BLaER1 treated with 17β-estradiol and CSF1 and Interleukin-3, amounts not matched to agents 10 nM and 100 nM (cell line): Measurements from ENCODE around the gene FRG2B.
A peak's percentile ranks its signal among the peaks of the same experiment; 100 is the strongest.
"Not testable (repeated sequence)": the region's sequence is repeated elsewhere in the genome, so short reads cannot be mapped to it uniquely, and the experiment has no call there.

Experiments
- H3K27ac ChIP-seq, 11 experiments: shearing (Covaris generic); formaldehyde crosslinking; 2 replicates each; pipeline ENCODE4 v1.8.1; 2022
- H3K27me3 ChIP-seq, 11 experiments: shearing (Covaris generic); formaldehyde crosslinking; 2 replicates each; pipeline ENCODE4 v1.8.1; 2022
- H3K36me3 ChIP-seq, 11 experiments: shearing (Covaris generic); formaldehyde crosslinking; 2 replicates each; pipeline ENCODE4 v1.8.1; 2022
- H3K4me1 ChIP-seq, 10 experiments: shearing (Covaris generic); formaldehyde crosslinking; 2 replicates each; pipeline ENCODE4 v1.8.1; 2022
- H3K4me2 ChIP-seq, 11 experiments: shearing (Covaris generic); formaldehyde crosslinking; 2 replicates each; pipeline ENCODE4 v1.8.1; 2022
- H3K4me3 ChIP-seq, 10 experiments: shearing (Covaris generic); formaldehyde crosslinking; 2 replicates each; pipeline ENCODE4 v1.8.1; 2022
- H3K9ac ChIP-seq, 11 experiments: shearing (Covaris generic); formaldehyde crosslinking; 2 replicates each; pipeline ENCODE4 v1.8.1; 2022
- H3K9me3 ChIP-seq, 11 experiments: shearing (Covaris generic); formaldehyde crosslinking; replicated peaks in 1 of 11; 2 replicates each; pipeline ENCODE4 v1.8.1; 2022
- H4K20me1 ChIP-seq, 11 experiments: shearing (Covaris generic); formaldehyde crosslinking; 2 replicates each; pipeline ENCODE4 v1.8.1; 2022
- Cebpa-rat ChIP-seq, 11 experiments: shearing (Covaris generic); IDR thresholded peaks; 2 replicates each; pipeline ENCODE4 v1.8.1; 2022

The FRG2B gene

DNA sequence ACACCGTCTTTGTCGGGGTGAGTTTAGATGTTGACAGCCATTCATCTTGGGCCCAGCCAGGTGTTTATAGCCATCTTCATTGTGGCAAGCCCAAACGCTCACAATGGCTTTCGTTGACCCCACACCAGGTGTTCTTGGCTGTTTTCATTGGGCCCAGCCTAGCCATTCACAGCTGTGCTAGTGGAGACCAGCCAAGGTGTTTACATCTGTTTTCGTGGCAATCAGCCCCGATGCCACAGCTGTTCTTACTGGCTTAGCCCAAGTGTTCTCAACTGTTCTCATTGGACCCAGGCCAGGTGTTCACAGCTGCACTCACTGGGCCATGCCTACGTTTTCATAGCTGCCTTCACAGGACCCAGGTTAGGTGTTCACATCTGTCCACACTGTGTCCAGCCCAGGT lies 7.7 kb downstream of the FRG2B start:
- TF ChIP-seq Cebpa-rat (IDR thresholded peaks at IDR 0.05): no peak
- no peak overlapping the region for H3K9ac ChIP-seq
- peaks cover 6 to 38% (median 15%) of the 10 kb centered on the region in 11 experiments; a peak in 16 of 22 replicates for H3K9me3 ChIP-seq
- H4K20me1 ChIP-seq: no peaks in the 10 kb centered on the region
- H3K4me2 ChIP-seq: no peak overlapping the region; a peak in 1 of 22 replicates
- no peaks in the 10 kb centered on the region; a peak in 2 of 20 replicates for H3K4me1 ChIP-seq
- no peak overlapping the region for H3K27ac ChIP-seq
- no peaks in the 10 kb centered on the region for H3K36me3 ChIP-seq
- no peak overlapping the region for H3K4me3 ChIP-seq
- H3K27me3 ChIP-seq: no peaks in the 10 kb centered on the region

- Histone ChIP-seq H3K4me3 (no peak overlapping the region), H3K36me3 (no peaks in the 10 kb centered on the region), H3K27me3 (no peaks in the 10 kb centered on the region), H3K27ac (no peak overlapping the region), H3K4me2 (no peak overlapping the region), H3K9me3 (peaks cover 10 to 35% (median 18%) of the 10 kb centered on the region in 11 experiments; a peak in 17 of 22 replicates), H4K20me1 (no peaks in the 10 kb centered on the region), H3K9ac (no peak overlapping the region), H3K4me1 (peaks cover 0 to 8% (median 0%) of the 10 kb centered on the region in 10 experiments; a peak in 4 of 20 replicates)
- TF ChIP-seq Cebpa-rat (IDR thresholded peaks at IDR 0.05): no peak
These were observed 9.4 kb downstream of the FRG2B start for GRCh38 chr10:133617196-133617595.

GRCh38 chr10:133616371-133617130 lies 10.0 kb downstream of the FRG2B start:
- H3K4me3 ChIP-seq: no peak overlapping the region
- H3K27ac ChIP-seq: no peak overlapping the region
- H4K20me1 ChIP-seq: no peaks in the 10 kb centered on the region
- no peak for TF ChIP-seq Cebpa-rat (IDR thresholded peaks at IDR 0.05)
- H3K36me3 ChIP-seq: no peaks in the 10 kb centered on the region
- peaks cover 0 to 8% (median 0%) of the 10 kb centered on the region in 10 experiments; a peak in 4 of 20 replicates for H3K4me1 ChIP-seq
- H3K9ac ChIP-seq: no peak overlapping the region
- H3K4me2 ChIP-seq: no peak overlapping the region; a peak in 1 of 22 replicates
- H3K9me3 ChIP-seq: peaks cover 5 to 30% (median 17%) of the 10 kb centered on the region in 11 experiments; a peak in 16 of 22 replicates
- H3K27me3 ChIP-seq: no peaks in the 10 kb centered on the region

- H3K9me3 ChIP-seq: peaks cover 0 to 22% (median 8%) of the 10 kb centered on the region in 11 experiments; a peak in 10 of 22 replicates
- H3K4me3 ChIP-seq: no peak overlapping the region
- no peak overlapping the region for H3K9ac ChIP-seq
- no peaks in the 10 kb centered on the region for H3K36me3 ChIP-seq
- H3K27ac ChIP-seq: no peak overlapping the region
- H3K4me1 ChIP-seq: peaks cover 0 to 8% (median 0%) of the 10 kb centered on the region in 10 experiments; a peak in 5 of 20 replicates
- no peaks in the 10 kb centered on the region for H3K27me3 ChIP-seq
- H4K20me1 ChIP-seq: no peaks in the 10 kb centered on the region
- no peak overlapping the region for H3K4me2 ChIP-seq
- no peak for TF ChIP-seq Cebpa-rat (IDR thresholded peaks at IDR 0.05)
These were observed 11.6 kb downstream of the FRG2B start for GRCh38 chr10:133614830-133615580.

- peaks cover 5 to 11% (median 8%) of the 10 kb centered on the region in 10 experiments; a peak in 11 of 20 replicates for H3K4me1 ChIP-seq
- H3K27ac ChIP-seq: no peak overlapping the region
- H4K20me1 ChIP-seq: no peaks in the 10 kb centered on the region
- no peak for TF ChIP-seq Cebpa-rat (IDR thresholded peaks at IDR 0.05)
- H3K27me3 ChIP-seq: no peaks in the 10 kb centered on the region
- H3K4me3 ChIP-seq: no peak overlapping the region
- H3K9ac ChIP-seq: no peak overlapping the region
- no peaks in the 10 kb centered on the region for H3K36me3 ChIP-seq
- peaks cover under 1 to 22% (median 13%) of the 10 kb centered on the region in 11 experiments; a peak in 15 of 22 replicates for H3K9me3 ChIP-seq
- H3K4me2 ChIP-seq: no peak overlapping the region
These were observed 12.9 kb downstream of the FRG2B start for GRCh38 chr10:133613699-133614098.

DNA sequence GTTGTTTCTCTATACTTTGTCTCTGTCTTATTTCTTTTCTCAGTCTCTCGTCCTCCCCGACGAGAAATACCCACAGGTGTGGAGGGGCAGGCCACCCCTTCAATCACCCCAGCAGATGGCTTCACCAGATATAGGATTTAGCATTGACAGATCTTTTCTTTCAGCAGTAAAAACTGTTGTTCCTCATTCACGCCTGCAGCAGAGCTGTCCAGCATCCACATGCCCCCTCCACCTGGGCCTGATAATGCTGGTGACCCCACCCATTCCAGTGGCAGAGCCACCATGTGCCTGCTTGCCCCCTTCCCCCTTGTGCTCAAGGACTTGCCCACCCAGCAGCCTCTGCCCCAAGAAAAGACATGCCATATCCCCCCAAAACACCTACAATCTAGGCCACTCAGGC lies 15.5 kb downstream of the FRG2B start:
- peaks cover 5 to 11% (median 8%) of the 10 kb centered on the region in 10 experiments; a peak in 11 of 20 replicates for H3K4me1 ChIP-seq
- no peak overlapping the region for H3K27ac ChIP-seq
- H3K4me3 ChIP-seq: no peak overlapping the region
- H3K4me2 ChIP-seq: no peak overlapping the region
- TF ChIP-seq Cebpa-rat (IDR thresholded peaks at IDR 0.05): no peak
- no peaks in the 10 kb centered on the region; a peak in 1 of 22 replicates for H3K36me3 ChIP-seq
- no peak overlapping the region for H3K9ac ChIP-seq
- H4K20me1 ChIP-seq: no peaks in the 10 kb centered on the region
- peaks cover 27 to 47% (median 33%) of the 10 kb centered on the region in 11 experiments for H3K9me3 ChIP-seq
- H3K27me3 ChIP-seq: no peaks in the 10 kb centered on the region

DNA sequence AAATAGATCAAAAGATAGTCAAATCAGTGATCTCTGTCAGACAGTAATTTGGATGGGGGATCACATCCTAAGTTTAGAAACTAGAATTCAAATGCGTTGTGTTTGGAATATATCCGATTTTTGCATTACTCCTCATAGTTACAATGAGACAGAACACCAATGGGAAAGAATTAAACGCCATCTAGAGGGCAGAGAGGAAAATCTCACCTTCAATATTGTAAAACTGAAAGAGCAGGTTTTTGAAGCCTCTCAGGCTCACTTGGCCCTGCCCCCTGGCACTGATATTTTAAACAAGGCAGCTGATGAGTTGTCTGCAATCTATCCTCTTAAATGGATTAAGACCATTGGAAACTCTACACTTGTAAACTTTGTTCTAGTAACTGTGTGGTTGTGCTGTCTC lies 17.7 kb downstream of the FRG2B start:
- Histone ChIP-seq H3K27ac (no peak overlapping the region), H3K27me3 (no peaks in the 10 kb centered on the region), H3K9ac (no peak overlapping the region), H3K4me3 (no peak overlapping the region), H3K4me1 (peaks cover 5 to 11% (median 8%) of the 10 kb centered on the region in 10 experiments; a peak in 11 of 20 replicates), H3K36me3 (no peaks in the 10 kb centered on the region; a peak in 1 of 22 replicates), H3K9me3 (peaks cover 47 to 63% (median 53%) of the 10 kb centered on the region in 11 experiments), H4K20me1 (no peaks in the 10 kb centered on the region), H3K4me2 (peak overlapping the region in 6 of 11 experiments; percentile 15 to 53 (median 48); a peak in 7 of 22 replicates)
- TF ChIP-seq Cebpa-rat (IDR thresholded peaks at IDR 0.05): no peak

GRCh38 chr10:133603434-133603833 lies 23.2 kb downstream of the FRG2B start:
- H4K20me1 ChIP-seq, H3K4me2 ChIP-seq, H3K27ac ChIP-seq, H3K9ac ChIP-seq, H3K4me3 ChIP-seq, H3K4me1 ChIP-seq, H3K27me3 ChIP-seq, H3K36me3 ChIP-seq: not testable (repeated sequence)
- H3K9me3 ChIP-seq: peaks cover 31 to 56% (median 49%) of the 10 kb centered on the region in 11 experiments

GRCh38 chr10:133600657-133601056 lies 25.9 kb downstream of the FRG2B start:
- no peak overlapping the region for H3K9ac ChIP-seq
- no peak for TF ChIP-seq Cebpa-rat (IDR thresholded peaks at IDR 0.05)
- no peaks in the 10 kb centered on the region for H4K20me1 ChIP-seq
- H3K27ac ChIP-seq: no peak overlapping the region
- no peak overlapping the region for H3K4me3 ChIP-seq
- no peaks in the 10 kb centered on the region for H3K36me3 ChIP-seq
- no peaks in the 10 kb centered on the region for H3K4me1 ChIP-seq
- H3K9me3 ChIP-seq: peaks cover 4 to 29% (median 22%) of the 10 kb centered on the region in 11 experiments; a peak in 21 of 22 replicates
- H3K4me2 ChIP-seq: no peak overlapping the region
- no peaks in the 10 kb centered on the region for H3K27me3 ChIP-seq

DNA sequence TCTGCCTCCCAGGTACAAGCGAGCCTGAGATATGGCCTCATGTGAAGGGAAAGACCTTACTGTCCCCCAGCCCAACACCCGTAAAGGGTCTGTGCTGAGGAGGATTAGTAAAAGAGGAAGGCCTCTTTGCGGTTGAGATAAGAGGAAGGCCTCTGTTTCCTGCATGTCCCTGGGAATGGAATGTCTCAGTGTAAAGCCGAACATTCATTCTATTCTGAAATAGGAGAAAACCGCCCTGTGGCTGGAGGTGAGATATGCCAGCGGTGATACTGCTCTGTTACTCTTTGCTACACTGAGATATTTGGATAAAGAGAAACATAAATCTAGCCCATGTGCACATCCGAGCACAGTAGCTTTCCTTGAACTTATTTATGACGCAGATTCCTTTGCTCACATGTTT lies 26.7 kb downstream of the FRG2B start:
- H3K4me3 ChIP-seq, H3K4me1 ChIP-seq, H3K27me3 ChIP-seq, H3K9ac ChIP-seq, H4K20me1 ChIP-seq, H3K27ac ChIP-seq, H3K36me3 ChIP-seq, H3K4me2 ChIP-seq: not testable (repeated sequence)
- peaks cover 0 to 21% (median 14%) of the 10 kb centered on the region in 11 experiments; a peak in 17 of 22 replicates for H3K9me3 ChIP-seq
